AG09319 (cell line): Measurements from ENCODE around the gene ATRNL1.

ENCODE experiments used
- DNase-seq: peaks from one replicate; pipeline ENCODE4 v3.0.0-alpha.2; 2010; ENCODE audit warnings: low read depth; ENCODE audit errors: extremely low read depth
- CTCF ChIP-seq: IDR thresholded peaks from 2 replicates; pipeline ENCODE4 v1.5.1; 2011; ENCODE audit warnings: low read depth, mild to moderate bottlenecking, inconsistent platforms, low read length, moderate library complexity

ATRNL1 gene

DNA sequence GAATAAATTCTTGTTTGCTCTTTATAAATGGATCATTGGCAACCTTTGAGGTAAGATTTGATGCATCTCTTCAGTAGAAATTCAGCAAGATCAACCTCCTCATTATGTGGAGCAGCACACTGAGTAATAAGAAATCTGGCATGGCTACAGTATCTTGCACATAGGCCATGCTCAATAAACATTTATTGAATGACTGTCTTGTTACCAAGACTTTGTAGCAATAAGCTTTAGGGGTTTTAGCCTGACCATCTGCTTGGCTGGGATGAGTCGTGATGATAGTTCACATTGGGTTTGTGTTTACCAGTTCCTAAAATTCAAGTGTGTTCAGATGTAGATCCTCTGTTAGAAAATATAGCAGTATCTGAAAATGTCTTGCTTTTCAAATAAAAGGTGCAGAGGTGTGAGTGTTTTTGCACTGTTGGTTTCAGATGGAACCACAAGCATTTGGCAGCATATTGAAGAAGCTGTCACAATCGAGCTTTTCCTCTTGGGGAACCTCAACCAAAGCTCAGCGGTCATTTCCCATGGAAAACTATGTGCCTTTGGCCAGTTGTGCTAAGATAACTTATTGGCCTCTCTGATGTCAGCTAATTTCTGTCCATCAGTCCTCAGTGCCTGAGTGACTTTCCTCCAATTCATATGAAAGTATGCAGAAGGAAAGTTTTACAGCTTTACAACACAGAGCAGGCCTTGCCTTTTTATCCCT lies 737.3 kb downstream of the ATRNL1 start:
- no peak for TF ChIP-seq CTCF
- no peak for DNase-seq

GRCh38 chr10:115831016-115831415 lies 737.9 kb downstream of the ATRNL1 start:
- DNase-seq, result no peak
- no peak for TF ChIP-seq CTCF

DNA sequence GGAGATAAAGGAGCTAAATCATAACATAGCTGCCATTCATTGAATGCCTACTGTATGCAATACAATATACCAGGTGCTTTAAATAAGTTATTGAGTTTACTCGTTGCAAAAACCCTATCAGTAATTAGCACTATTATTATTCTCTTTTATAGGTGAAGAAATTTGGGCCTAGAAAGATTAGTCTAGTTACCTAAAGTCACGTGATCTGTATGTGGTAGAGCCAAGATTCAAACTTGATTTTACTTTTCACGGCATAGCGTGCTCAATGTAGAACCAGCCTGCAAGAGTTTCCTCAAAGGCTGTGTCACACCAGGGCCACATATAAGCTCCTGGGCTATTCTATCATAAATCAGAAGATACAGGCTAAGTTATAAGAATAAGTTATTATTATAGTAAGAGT lies 740.0 kb downstream of the ATRNL1 start:
- TF ChIP-seq CTCF, result no peak
- no peak for DNase-seq

DNA sequence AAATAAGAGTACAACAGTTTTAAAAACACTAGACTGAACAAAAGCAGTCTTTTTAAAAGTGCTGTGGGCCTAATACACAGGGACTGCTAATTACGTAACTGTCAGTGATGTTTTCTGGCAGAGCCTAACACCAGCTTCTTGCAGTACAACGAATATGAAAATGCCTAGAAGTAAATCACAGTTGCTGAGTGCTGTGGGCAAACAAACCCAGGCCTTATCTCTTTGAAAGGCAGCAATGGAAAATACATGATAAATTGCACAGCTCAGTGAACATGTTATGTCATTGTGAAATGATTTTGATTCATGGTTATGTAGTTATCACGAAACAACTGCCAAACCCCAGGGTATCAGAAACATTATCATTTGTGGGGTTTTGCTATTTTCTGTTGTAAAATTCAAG lies 751.4 kb downstream of the ATRNL1 start:
- TF ChIP-seq CTCF, result no peak
- no peak for DNase-seq

DNA sequence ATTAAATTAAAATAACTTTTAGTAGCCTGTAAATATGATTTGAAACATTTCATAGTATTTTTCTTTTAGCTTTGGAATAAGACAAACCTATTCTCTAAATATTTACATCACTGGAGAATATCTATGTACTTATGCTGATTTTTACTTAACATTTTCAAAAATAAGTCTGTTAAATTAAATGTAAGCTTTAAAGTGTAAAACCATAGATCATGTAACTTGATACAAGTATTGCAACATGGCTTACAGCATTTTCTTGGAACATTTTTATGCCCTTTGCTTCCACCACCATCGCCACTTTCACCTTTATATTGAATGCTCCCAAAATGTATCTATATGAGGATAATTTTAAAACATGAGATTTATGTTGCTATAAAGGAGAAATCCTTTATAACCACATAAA lies 752.8 kb downstream of the ATRNL1 start:
- DNase-seq, result no peak
- no peak for TF ChIP-seq CTCF

- no peak for TF ChIP-seq CTCF
- no peak for DNase-seq
These were observed 753.4 kb downstream of the ATRNL1 start for GRCh38 chr10:115846528-115846927.

DNA sequence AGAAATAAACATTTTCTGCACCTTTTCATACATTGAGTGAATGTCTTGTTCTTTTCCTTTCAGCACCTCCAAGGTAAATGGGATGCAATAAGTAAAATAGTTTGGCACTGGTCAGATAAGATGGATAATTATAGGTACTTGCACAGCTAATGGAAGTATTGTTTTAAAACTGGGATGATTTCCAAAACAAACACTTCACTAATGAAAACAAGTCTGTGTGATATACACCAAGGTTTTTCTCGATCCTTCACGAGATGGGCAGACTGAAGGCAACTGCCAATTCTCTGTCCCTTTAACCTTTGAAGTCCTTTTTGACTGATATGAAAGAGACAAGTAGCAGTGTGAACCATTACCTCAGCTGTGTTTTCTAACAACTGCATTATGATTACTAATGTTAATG lies 756.0 kb downstream of the ATRNL1 start:
- no peak for DNase-seq
- TF ChIP-seq CTCF, result no peak
